SK-N-MC (cell line): ENCODE data around the gene FAR2.
"Not testable (repeated sequence)": the region's sequence is repeated elsewhere in the genome, so short reads cannot be mapped to it uniquely, and the experiment has no call there.

Source experiments
- EZH2 ChIP-seq: fragments of 200-600 bp; sonication (generic); IDR thresholded peaks from one replicate; pipeline ENCODE4 v1.6.1; 2017; ENCODE audit warnings: antibody characterized with exemption
- POLR2AphosphoS5 ChIP-seq: IDR thresholded peaks from 2 replicates; pipeline ENCODE4 v1.6.1; 2012; ENCODE audit warnings: mild to moderate bottlenecking, low read depth, low read length, borderline replicate concordance

DNA sequence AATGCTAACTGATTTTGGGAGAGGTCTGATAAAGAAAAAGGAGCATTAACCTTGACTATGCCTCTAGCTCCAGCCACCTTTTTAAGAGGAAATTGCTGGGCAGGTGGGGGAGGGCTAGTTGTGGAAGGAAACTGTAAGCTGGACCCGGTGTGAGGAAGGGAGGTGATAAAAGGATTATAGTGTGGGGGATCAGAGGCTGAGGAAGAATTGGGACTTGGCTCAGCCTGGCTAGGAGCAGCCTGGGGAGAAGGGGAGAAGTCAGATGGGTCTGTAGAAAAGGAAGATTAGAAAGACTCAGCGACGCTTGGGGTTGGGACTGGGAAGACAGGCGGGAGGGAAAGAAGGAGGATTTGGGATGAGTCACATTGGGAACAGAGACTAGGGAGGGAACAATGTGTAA is 10.2 kb upstream of the FAR2 start:
- not testable (repeated sequence) for TF ChIP-seq POLR2AphosphoS5, EZH2
